ENCODE results near the gene PPARD.

DNA sequence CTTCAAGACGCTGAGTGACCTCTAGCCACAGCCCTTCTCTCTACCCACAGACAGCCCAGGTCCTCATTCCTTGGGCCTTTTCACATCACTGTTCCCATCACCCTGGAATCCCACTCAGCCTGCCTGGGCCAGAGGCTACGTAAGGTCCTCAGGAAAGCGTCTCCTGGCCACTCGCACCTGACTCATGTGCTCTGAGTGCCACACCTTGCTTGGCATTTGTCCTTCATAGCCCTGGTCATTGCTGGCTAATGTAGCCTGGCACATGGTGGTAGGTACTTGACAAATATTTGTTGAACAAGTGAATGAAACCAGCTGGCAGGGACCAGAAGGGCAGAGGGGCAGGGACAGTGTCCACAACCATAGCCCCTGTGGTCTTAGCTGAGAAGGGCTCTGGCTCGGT lies 59.2 kb downstream of the PPARD start:
- TF ChIP-seq, protein P1, sequence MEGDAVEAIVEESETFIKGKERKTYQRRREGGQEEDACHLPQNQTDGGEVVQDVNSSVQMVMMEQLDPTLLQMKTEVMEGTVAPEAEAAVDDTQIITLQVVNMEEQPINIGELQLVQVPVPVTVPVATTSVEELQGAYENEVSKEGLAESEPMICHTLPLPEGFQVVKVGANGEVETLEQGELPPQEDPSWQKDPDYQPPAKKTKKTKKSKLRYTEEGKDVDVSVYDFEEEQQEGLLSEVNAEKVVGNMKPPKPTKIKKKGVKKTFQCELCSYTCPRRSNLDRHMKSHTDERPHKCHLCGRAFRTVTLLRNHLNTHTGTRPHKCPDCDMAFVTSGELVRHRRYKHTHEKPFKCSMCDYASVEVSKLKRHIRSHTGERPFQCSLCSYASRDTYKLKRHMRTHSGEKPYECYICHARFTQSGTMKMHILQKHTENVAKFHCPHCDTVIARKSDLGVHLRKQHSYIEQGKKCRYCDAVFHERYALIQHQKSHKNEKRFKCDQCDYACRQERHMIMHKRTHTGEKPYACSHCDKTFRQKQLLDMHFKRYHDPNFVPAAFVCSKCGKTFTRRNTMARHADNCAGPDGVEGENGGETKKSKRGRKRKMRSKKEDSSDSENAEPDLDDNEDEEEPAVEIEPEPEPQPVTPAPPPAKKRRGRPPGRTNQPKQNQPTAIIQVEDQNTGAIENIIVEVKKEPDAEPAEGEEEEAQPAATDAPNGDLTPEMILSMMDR (IDR thresholded peaks at IDR 0.05), result no peak
- peak in 1 of 2 donors; percentile 25 for TF ChIP-seq POLR2A (IDR thresholded peaks at IDR 0.05)

Measured in thyroid gland (tissue), 4 donors.